ENCODE measurements around the gene CXXC5.
A peak's percentile ranks its signal among the peaks of the same experiment; 100 is the strongest.

DNA sequence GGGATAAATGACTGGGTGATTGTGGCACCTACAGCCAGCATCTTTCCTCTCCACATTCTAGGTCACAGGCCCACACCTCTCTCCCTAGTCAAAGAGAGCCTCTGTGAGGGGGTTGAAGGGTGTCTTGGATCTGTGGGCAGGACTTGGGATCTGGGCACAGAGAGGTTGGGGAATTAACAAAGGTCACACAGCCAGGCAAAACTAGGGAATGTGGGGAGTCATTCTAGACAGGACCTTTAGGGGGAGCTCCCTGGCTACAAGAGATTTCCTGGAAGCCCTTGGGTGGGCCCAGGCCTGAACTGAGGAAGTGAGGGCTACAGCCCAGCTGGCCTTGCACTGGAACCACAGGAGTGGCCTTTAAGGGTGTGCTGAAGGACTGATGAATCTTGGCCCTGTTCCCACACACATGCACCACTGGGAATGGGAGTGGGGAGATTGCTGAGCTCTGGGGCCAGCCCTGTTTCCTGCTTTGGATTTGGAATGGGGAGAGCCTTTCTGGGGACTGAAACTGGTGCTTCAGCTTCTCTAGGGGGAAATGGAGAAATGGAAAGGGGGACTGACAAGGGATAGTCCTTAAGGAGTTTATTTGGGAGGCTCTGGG, 12.4 kb upstream of the CXXC5 start:
- TF ChIP-seq EZH2 (IDR thresholded peaks at IDR 0.05), result no peak
- TF ChIP-seq, protein P1, sequence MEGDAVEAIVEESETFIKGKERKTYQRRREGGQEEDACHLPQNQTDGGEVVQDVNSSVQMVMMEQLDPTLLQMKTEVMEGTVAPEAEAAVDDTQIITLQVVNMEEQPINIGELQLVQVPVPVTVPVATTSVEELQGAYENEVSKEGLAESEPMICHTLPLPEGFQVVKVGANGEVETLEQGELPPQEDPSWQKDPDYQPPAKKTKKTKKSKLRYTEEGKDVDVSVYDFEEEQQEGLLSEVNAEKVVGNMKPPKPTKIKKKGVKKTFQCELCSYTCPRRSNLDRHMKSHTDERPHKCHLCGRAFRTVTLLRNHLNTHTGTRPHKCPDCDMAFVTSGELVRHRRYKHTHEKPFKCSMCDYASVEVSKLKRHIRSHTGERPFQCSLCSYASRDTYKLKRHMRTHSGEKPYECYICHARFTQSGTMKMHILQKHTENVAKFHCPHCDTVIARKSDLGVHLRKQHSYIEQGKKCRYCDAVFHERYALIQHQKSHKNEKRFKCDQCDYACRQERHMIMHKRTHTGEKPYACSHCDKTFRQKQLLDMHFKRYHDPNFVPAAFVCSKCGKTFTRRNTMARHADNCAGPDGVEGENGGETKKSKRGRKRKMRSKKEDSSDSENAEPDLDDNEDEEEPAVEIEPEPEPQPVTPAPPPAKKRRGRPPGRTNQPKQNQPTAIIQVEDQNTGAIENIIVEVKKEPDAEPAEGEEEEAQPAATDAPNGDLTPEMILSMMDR (IDR thresholded peaks at IDR 0.05), result peak; percentile 55
